Measurements from ENCODE around the gene CADPS2. TPM values are rescaled to one million over a fixed set of nuclear protein-coding genes. Genes with fewer than 3 reads are reported as not detected.

CADPS2 gene
- total and polyA plus RNA-seq, 2 donors (not counting 1 experiment from before 2014, with no cell fraction given): 11.5 to 32.2 TPM

GRCh38 chr7:122517576-122517975 is 368.7 kb downstream of the CADPS2 start:
- no peak for DNase-seq (ENCODE audit: low read depth in 2 of 2)
- H3K27me3 ChIP-seq (ENCODE audit: control insufficient read depth, insufficient read depth, low read length): no peaks in the 10 kb centered on the region
- no peak overlapping the region for H3K27ac ChIP-seq (ENCODE audit: insufficient read depth, low read length)
- H3K4me3 ChIP-seq (replicated peaks in 1 of 4; ENCODE audit: control extremely low read depth in 1 of 4, insufficient read depth in 1 of 4, low read depth in 3 of 4, low read length in 4 of 4): no peak overlapping the region
- H3K4me1 ChIP-seq (ENCODE audit: control insufficient read depth, extremely low read depth, insufficient read depth, low read length): no peaks in the 10 kb centered on the region
- H3K9ac ChIP-seq (ENCODE audit: insufficient read depth, low read length): no peak overlapping the region
- H3K9me3 ChIP-seq (ENCODE audit: control insufficient read depth, insufficient read depth, low read depth, low read length): no peaks in the 10 kb centered on the region
- H4K20me1 ChIP-seq (ENCODE audit: control insufficient read depth, extremely low read depth, insufficient read depth, low read length): no peaks in the 10 kb centered on the region
- H2AFZ ChIP-seq (ENCODE audit: low read length): no peak overlapping the region
- no peaks in the 10 kb centered on the region for H3K79me2 ChIP-seq (ENCODE audit: control insufficient read depth, insufficient read depth, low read length)
- TF ChIP-seq, protein P1, sequence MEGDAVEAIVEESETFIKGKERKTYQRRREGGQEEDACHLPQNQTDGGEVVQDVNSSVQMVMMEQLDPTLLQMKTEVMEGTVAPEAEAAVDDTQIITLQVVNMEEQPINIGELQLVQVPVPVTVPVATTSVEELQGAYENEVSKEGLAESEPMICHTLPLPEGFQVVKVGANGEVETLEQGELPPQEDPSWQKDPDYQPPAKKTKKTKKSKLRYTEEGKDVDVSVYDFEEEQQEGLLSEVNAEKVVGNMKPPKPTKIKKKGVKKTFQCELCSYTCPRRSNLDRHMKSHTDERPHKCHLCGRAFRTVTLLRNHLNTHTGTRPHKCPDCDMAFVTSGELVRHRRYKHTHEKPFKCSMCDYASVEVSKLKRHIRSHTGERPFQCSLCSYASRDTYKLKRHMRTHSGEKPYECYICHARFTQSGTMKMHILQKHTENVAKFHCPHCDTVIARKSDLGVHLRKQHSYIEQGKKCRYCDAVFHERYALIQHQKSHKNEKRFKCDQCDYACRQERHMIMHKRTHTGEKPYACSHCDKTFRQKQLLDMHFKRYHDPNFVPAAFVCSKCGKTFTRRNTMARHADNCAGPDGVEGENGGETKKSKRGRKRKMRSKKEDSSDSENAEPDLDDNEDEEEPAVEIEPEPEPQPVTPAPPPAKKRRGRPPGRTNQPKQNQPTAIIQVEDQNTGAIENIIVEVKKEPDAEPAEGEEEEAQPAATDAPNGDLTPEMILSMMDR (conservative IDR thresholded peaks at IDR 0.05 in 1 of 2, IDR thresholded peaks at IDR 0.05 in 1 of 2; ENCODE audit: low read depth in 1 of 2, low read length in 2 of 2): no peak
- TF ChIP-seq EZH2 (IDR thresholded peaks at IDR 0.05; ENCODE audit: low read length, missing control alignments): no peak
- H3K36me3 ChIP-seq (ENCODE audit: control insufficient read depth, insufficient read depth, low read length): no peaks in the 10 kb centered on the region
- no peak overlapping the region for H3K4me2 ChIP-seq (ENCODE audit: extremely low read depth, insufficient read depth, low read length)

DNA sequence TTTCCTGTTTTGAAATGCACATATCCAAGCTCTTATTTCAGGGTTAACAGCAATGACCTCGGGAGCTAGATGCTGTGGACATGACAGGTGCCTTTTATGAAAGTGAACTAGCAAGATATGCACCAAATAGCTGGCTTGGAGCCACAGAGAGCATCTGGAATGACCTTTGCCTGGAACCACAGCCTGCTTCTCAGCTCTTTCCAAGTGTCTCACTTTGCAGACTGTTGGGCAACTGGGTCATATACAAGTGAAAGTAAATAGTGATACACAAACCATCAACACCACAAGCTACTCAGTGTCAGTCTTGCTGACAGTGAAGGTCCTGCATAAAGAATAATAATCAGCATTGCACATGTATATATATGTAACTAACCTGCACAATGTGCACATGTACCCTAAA is 370.9 kb downstream of the CADPS2 start:
- H4K20me1 ChIP-seq (ENCODE audit: control insufficient read depth, extremely low read depth, insufficient read depth, low read length): no peaks in the 10 kb centered on the region
- DNase-seq (ENCODE audit: low read depth in 2 of 2): no peak
- H3K4me1 ChIP-seq (ENCODE audit: control insufficient read depth, extremely low read depth, insufficient read depth, low read length): no peaks in the 10 kb centered on the region
- H3K36me3 ChIP-seq (ENCODE audit: control insufficient read depth, insufficient read depth, low read length): no peaks in the 10 kb centered on the region
- H3K9ac ChIP-seq (ENCODE audit: insufficient read depth, low read length): no peak overlapping the region
- H3K9me3 ChIP-seq (ENCODE audit: control insufficient read depth, insufficient read depth, low read depth, low read length): no peaks in the 10 kb centered on the region
- no peak overlapping the region for H3K4me3 ChIP-seq (replicated peaks in 1 of 4; ENCODE audit: control extremely low read depth in 1 of 4, insufficient read depth in 1 of 4, low read depth in 3 of 4, low read length in 4 of 4)
- no peak overlapping the region for H3K27ac ChIP-seq (ENCODE audit: insufficient read depth, low read length)
- H3K4me2 ChIP-seq (ENCODE audit: extremely low read depth, insufficient read depth, low read length): no peak overlapping the region
- TF ChIP-seq, protein P1 (conservative IDR thresholded peaks at IDR 0.05 in 1 of 2, IDR thresholded peaks at IDR 0.05 in 1 of 2; ENCODE audit: low read depth in 1 of 2, low read length in 2 of 2): no peak
- TF ChIP-seq EZH2 (IDR thresholded peaks at IDR 0.05; ENCODE audit: low read length, missing control alignments): no peak
- no peaks in the 10 kb centered on the region for H3K27me3 ChIP-seq (ENCODE audit: control insufficient read depth, insufficient read depth, low read length)
- H3K79me2 ChIP-seq (ENCODE audit: control insufficient read depth, insufficient read depth, low read length): no peaks in the 10 kb centered on the region
- H2AFZ ChIP-seq (ENCODE audit: low read length): no peak overlapping the region

- Histone ChIP-seq H3K79me2 (ENCODE audit: control insufficient read depth, insufficient read depth, low read length) (no peaks in the 10 kb centered on the region), H3K4me3 (replicated peaks in 1 of 4; ENCODE audit: control extremely low read depth in 1 of 4, insufficient read depth in 1 of 4, low read depth in 3 of 4, low read length in 4 of 4) (no peak overlapping the region), H4K20me1 (ENCODE audit: control insufficient read depth, extremely low read depth, insufficient read depth, low read length) (no peaks in the 10 kb centered on the region), H3K9me3 (ENCODE audit: control insufficient read depth, insufficient read depth, low read depth, low read length) (no peaks in the 10 kb centered on the region), H2AFZ (ENCODE audit: low read length) (no peak overlapping the region), H3K36me3 (ENCODE audit: control insufficient read depth, insufficient read depth, low read length) (no peaks in the 10 kb centered on the region), H3K27me3 (ENCODE audit: control insufficient read depth, insufficient read depth, low read length) (no peaks in the 10 kb centered on the region), H3K9ac (ENCODE audit: insufficient read depth, low read length) (no peak overlapping the region), H3K4me1 (ENCODE audit: control insufficient read depth, extremely low read depth, insufficient read depth, low read length) (no peaks in the 10 kb centered on the region), H3K4me2 (ENCODE audit: extremely low read depth, insufficient read depth, low read length) (no peak overlapping the region), H3K27ac (ENCODE audit: insufficient read depth, low read length) (no peak overlapping the region)
- DNase-seq (ENCODE audit: low read depth in 2 of 2): no peak
- no peak for TF ChIP-seq EZH2 (IDR thresholded peaks at IDR 0.05; ENCODE audit: low read length, missing control alignments)
- TF ChIP-seq, protein P1 (conservative IDR thresholded peaks at IDR 0.05 in 1 of 2, IDR thresholded peaks at IDR 0.05 in 1 of 2; ENCODE audit: low read depth in 1 of 2, low read length in 2 of 2): no peak
Observed at GRCh38 chr7:122511268-122511667, 375.0 kb downstream of the CADPS2 start.
